Stimulated activated CD4-positive, alpha-beta T cell treated with anti-CD3 and anti-CD28 coated beads, Interleukin-12 subunit alpha, Interleukin-12 subunit beta, amount 100 ng/mL, for 48 hours (primary cell): ENCODE results near the gene CRB1.

Experiments
- DNase-seq, 3 donors: peaks; one replicate each; pipeline ENCODE4 v3.0.0-alpha.2; 2020; ENCODE audit warnings: low read depth in 2 of 3, low spot score in 1 of 3

CRB1 gene

DNA sequence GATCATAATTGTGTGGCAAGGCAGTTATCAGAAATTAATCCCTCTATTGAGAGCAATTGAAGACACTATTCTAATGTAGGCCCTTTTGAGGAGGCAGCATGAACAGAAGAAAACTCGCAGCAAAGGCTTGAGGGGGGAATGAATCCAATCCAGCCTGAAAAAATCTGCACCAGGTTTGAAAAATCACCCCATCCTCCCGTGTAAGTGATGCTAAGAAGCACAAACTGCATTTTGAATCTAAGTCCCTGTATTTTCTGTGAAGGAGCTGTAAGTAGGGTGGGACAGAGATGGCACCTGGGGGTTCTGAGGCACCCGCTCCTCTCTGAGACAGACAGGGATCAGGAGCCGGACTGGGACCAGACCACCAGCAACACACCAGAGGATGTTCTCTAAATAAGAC is at the start of gene CRB1:
CRB1 (plus strand) TSS at position 241 of the 400 bp plus-strand sequence. CDS start 161 bp downstream, outside the sequence.
- no peak for DNase-seq

DNA sequence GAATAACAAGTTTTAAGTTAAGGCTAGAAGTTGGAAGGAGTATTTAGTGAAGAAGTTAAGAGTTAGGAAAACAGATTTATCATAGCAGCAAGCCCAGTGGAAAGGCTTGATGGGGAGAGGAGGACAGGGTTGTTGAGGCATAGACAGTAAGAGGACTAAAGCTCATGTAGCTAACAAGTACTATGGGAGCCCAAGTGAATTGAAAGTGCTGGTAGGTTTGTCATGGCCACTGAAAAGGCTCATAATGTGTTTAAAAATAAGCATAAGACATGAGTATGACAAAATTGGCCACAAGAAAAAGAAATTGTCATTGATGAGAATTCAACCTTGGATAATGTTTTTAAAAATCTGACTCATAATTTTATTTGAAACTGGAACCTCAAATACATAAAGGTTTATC is 49.2 kb upstream of the CRB1 start:
- DNase-seq, result no peak

DNA sequence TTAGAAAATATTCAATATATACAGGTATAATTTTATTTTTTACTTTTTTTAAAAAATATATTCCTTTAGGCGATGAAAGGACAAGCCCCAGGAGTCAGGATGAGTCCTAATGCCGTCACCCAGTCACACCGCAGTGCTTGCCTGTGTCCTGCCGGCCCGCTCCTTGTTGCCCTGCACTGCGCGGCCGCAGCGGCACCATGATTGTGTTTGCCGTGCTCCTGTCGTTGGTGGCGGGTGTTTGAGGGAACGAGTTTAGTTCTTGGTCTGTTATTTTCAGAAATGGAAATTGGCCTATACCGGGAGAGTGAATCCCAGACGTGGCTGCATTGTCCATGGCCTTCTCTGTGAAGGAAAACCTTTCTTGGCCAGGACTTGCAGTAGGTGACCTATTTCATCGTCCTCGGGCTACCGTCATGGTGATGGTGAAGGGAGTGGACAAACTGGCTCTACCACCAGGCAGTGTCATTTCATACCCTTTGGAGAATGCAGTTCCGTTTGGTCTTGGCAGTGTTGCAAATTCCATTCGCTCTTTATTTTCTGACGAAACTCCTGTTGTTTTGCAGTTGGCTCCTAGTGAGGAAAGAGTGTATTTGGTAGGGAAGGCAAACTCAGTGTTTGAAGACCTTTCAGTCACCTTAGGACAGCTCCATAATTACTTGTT is 45.9 kb upstream of the CRB1 start:
- DNase-seq, result no peak

DNA sequence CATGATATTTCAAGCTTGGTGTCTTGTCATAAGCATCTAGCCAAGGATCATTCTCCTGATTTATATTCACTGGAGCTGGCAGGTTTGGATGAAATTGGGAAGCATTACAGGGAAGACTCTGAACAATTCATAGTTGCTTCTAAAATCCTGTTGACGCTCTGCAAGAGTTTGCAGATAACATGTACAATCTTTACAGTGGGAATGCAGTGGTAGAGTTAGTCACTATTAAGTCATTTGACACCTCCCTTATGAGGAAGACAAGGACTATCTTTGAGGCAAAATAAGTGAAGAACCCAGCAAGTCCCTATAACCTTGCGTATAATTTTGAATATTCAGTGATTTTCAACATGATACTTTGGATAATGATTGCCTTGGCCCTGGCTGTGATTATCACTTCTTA is 45.3 kb upstream of the CRB1 start:
- no peak for DNase-seq

DNA sequence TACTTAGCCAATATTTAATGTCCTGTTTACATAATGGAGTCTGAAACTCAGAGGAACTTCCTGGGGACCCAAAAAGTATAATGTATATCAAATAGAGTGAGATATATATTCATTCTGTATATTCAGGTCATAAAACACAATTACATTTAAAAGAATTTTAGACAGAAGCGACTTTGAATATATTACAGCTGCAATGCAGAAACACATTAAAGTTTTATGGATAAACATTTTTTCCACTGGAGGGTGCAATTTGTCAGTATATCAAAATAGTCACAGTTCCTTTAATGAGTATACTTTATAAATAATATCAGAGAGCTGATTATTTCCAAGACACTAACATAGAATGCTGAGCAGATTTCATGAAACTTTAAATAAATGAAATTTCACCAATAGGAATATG is 43.9 kb upstream of the CRB1 start:
- DNase-seq, result no peak

DNA sequence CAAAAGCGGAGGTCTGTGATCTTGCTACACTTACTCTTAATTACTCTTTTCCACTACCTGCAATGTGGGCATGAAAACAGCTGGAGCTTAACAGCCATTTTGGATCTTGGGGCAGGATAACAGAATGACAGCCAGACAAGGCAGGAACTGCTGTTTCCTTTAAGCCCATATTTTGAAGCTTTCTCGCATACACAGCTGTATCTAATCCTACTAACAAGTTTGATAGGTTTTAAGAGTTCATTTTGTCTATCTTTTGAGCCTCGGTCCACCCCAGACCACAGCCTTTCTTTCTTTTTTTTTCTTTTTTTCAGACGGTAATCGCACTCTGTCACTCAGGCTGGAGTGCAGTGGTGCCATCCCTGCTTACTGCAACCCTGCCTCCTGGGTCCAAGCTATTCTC is 42.4 kb upstream of the CRB1 start:
- DNase-seq, result no peak

DNA sequence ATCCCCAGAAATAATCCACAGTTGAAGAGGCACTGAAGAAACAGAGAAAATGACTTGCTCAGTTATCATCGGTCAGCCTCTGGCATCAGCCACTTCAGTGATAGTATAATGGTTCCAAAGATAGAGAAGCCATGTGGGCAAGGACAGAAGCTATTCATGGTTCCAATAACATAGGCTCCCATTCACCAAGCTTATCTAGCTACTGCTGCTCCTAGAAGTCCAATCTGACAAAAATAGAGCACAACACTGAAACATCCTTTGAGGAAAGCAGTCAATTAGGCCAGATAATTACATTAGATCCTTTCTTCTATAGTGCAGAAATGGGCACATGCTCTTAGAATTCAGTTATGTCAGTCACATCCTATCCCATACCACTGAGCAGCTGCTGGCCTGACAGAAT is 33.5 kb upstream of the CRB1 start:
- no peak for DNase-seq

DNA sequence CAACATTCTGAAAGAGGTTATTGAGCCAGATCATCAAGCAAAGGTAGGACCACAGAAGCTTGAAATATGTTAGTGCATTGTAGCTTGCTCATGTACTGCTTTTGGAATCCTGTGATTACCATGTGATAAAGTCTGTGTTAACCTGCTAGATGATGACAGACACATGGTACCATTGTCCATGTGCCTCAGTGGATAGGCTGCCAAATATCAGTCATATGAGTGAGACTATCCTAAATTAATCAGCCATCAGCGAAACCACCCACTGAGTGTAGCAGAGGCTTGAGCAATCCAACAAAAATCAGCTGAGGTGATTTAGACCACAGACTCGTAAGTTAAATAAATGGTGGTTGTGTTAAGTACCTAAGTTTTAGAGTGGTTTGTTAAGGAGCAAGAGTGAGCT is 32.7 kb upstream of the CRB1 start:
- no peak for DNase-seq

DNA sequence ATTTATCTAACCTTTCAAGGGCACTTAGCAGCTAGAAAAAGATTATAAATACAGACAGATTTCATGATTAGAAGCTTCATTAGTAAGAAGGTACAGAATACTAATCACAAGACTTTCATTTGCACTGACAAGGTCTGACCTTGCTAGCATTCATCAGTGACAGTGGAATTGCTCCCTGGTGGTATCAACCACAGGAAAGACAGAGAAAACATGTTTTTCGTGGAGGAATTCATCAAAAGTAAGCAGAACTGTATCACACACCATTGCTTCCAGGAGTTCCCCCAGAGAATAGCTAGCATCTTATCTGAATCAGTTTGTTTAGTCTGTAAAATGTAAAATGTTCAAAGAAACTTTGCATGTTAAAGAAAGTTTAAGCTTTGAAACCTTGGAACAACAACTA is 20.6 kb upstream of the CRB1 start:
- DNase-seq, result no peak

DNA sequence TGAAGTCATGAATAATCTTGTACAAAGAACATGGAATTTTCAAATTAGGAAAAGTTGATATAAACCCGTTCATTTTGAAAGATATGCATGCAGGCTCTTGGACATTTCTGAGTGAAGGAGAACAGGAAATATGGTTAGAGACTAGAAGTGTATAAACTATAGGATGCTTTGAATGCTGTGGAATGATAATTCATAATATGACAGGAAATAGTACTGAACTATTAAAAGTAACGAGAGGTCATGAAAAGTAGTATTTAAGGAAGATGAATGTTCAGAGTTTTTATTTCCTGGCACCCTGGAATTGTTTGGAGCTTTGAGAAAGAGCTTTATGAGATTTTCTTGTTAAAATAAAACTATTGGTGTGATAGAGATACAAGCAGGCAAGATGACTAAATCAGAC is 18.7 kb upstream of the CRB1 start:
- no peak for DNase-seq

DNA sequence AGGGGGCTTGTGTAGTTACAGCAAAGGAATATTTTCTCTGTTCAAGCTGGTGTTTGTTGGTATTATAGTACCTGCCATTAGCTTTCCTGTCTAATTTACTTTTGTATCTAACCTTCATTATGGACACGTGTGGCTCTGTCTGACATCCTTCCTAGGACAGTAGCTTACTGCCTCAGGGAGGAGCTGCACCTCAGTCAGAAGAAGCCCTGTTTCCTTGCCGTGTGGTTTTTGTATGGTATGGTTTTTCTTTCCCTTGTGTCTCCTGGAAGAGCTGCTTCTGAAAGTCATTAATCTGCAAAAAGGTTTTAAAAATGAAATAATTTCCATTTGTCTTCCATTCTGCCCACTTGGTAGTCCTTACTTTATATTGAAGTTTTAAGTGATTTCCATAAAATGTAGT is 17.4 kb upstream of the CRB1 start:
- no peak for DNase-seq

DNA sequence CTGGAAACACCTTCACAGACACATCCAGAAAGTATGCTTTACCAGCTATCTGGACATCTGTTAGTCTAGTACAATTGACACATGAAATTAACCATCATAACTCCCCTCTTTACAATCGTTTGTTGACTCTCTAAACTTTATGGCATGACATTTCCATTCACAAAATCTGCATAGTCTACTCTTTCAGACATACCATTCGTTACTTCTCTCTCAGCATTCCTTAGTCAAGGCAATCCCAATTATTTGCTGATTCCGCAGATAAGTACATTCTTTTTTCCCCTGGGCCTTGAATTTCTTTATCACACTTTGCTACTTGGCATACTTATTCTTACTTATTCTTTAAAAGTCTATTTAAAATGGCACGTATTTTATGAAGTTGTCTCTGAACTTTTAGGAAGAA is 15.1 kb upstream of the CRB1 start:
- DNase-seq, result no peak

DNA sequence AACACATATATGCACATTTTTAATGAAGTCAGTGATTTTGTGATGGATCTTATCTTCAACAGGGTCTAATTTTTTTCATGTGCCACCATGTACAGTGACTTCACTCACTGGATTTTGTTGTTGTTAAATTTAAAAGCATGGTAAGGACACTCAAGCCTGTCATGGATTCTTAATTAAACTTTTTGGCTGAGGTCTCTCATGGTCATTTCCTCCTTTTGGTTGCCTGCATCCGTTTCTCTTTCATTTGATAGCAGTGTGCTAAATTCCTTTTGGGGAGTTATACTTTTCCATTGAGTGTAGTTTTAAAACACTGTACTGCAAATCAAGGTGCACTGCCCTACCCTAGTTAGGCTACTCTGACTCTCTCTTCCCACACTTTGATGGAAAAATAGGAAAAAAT is 13.2 kb upstream of the CRB1 start:
- DNase-seq, result no peak

DNA sequence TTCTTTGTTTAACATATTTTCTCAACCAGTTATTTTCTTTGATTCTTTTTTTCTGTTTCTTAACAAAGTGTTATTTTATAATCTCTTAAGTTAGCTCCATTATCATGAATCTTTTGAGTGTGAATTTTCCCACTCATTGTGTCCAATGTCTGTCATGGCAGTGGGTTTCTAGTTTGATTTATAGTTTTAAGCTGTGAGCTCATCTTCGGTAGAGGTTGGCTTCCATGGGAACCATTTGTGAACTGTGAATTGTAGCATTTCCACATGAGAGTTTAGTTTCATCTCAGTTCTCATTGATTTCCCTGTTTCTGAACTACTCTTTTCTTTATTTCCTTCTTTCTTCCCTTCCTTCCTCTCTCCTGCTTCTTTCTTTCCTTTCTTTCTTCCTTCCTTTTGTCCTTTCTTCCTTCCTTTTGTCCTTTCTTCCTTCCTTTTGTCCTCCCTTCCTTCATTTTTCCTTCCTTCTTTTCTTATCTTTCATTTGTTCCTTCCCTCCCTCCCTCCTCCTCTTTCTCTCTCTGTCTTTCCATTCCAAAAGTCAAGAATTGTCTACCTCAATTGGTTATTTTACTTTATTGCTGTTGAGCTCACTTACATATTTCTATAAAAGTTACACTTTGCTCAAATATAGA is 3.0 kb upstream of the CRB1 start:
- no peak for DNase-seq

DNA sequence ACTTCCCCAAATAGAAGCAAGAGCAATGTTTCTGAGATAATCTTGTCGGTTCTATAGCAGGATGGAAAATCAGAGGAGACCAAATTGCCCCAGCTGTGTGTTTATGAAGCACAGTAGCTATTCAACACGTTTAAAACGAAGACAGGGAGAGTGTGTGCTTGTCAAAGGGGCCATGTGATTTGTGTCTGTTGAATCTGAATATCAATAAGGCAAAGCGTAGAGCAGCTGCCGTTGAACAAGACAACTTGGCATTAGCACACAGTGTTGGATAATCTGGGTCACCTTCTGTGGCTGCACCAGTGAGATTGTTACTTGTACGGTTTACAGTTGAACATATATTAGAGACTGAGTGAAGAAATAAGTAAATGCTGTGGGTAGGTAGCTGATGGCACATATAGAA is 1.0 kb downstream of the CRB1 start:
- DNase-seq, result no peak

DNA sequence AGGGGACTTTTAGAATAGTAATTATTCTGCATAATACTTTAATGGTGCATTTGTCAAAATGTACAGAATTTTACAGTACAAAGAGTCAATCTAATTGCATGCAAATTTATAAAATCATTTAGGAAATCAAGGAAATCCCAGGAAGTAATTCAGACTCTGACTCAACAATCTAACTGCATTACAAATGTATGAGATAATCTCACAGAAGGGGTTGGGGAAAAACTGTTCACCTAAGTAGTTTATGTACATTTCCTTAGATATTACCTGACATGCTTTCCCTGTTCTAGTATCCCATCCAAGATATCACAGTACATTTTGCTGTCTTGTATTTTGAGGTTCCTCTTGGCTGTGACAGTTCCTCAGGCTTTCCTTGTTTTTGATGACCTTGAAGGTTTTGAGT is 4.7 kb downstream of the CRB1 start:
- DNase-seq, result no peak

DNA sequence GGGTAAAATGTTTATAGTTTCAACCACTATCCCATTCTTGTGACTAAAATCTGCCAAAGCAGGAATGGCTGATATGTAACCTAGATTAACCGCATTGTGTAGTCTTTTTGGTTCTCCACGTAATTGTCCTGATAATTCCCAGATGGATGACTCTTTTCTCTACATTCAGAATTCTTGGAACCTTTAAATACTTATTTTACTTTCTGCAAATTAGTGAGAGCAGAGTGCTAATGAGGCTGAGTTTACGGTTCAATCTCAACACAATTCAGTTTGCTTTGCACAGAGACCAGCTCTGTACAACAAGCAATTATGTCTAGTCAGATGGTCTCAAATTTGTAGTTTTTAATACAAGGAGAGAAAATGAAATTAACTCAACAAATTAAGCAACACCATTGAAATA is 9.1 kb downstream of the CRB1 start:
- no peak for DNase-seq

DNA sequence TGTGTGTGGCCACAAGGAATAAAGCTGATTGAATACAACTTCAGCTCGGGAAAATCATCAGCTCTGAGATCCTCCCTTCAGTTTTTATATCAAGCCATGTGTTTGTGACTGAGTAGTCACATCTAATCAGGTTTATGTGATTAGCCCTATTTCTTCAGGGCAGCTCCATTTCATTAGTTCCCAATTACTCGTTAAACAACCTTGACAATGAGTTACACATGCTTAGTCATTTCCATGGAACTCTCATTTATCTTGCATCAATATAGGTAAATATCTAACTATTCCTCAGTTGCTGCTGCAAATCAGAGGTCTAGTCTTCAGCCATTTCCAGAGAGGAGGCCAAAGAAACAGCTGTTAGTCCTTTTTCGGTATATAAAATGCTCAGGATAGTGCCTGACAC is 16.3 kb downstream of the CRB1 start:
- no peak for DNase-seq

DNA sequence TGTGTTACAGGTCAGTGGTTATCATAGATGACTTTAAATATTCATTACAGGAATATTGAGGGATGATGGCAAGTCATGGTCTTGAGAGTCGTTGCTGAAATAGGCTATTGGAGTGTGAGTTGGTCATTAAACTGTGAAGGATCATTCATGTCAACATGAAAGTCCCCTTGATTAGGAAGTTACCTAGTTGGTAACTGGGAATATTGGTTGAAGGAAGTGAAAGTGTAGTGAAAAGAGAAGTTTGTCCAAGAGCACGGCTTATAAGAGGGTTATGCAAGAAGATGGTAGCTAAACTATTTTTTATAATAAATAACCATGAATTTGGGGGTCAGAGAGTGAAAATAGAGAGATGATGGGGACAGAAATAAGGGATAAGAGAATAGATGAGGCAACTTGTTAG is 16.9 kb downstream of the CRB1 start:
- DNase-seq, result no peak

DNA sequence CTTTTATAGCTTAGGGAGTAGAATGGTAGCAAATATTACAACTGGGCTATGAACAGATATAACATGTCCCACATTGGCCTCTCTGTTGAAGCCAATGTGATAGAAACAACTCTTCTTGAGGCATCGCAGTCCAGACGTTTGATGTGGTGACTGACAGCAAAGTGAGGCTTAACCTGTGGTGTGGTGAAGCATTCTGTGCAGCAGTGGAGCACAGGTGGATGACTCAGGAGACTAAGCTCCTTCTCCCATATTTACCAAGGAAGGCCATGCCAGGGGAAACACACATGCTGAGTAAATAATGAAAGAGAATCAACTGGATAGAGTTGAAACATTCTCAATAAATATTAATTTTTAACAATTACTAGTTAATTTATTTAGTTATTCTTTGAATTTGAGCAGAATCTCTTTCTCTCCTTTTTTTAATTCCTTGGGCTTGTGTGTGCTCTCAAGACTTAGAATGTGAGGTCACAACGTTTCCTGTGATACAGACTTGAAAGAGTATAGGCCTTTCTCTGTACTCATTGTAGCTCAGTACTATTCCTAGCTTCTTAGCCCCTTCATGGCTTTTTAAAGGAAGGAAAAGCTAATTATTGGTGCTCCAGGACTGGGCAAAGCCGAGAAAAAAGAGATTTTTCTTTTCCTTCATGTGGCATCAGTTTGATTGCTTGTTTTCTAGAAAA is 17.6 kb downstream of the CRB1 start:
- DNase-seq, result peak in 1 of 3 donors; percentile 1

DNA sequence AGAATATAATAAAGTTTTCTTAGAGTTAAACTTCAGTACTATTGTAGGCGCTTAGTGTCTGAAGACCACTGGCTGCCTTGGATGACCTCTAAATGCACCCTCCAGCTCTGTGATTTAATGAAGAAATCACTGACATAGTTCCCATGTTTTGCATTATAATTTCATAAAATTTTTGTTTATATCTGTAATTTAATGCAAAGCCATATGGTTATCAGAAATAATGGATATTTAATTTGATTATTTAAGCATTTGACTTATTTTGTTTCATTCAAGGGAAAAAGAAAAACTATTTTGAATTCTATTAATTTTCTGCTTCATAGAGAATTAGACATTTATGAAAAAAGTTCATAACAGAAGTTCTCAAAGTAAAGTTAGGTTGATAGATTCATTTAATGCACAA is 18.6 kb downstream of the CRB1 start:
- DNase-seq, result no peak

DNA sequence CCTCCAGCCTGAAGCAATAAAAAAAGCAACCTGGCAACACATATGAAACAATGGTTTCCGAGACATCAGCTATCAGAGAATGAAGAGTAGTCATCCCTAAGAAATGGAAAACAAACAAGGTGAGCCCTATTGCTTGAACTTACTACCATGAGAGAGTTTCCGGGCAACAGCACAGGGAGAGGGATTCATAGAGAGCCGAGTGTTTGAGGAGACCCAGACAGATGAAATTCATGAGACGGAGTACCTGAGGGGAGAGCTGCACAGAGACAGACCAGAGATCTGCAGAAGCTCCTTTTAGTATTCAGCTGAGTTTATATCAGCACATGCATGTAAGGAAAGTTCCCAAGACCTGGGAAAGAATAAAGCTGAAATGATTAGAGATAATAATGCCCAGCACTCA is 19.8 kb downstream of the CRB1 start:
- no peak for DNase-seq

DNA sequence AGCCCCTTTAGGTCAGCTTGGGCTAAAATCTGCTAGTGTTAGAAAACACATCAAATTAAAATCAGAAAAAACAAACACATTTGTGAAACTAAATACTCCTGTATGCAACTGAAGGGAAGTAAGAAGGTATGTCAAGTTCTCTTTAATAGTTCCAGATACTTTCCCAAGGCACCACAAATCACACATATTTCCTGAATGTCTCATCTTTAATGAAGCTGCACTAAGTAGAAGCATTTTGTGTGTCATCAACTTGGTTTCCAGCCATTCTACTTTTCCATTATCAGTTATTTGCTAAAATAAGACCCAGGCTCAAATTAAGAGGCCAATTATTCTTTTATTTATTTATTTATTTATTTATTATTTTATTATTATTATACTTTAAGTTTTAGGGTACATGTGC is 34.7 kb downstream of the CRB1 start:
- DNase-seq, result no peak
